HCT116 (cell line): ENCODE measurements around the gene ZNF346. TPM values are rescaled to one million over a fixed set of nuclear protein-coding genes. Genes with fewer than 3 reads are reported as not detected.

Experiments used
- ATAC-seq: fragments of 200-7000 bp; cut with Tn5 transposase; 2 replicates; pipeline ENCODE4 v1.9.1; 2020; ENCODE audit warnings: mild to moderate bottlenecking, moderate library complexity
- BruUV-seq: library from RNA; stranded (reverse); fragments of 400-500 nt; replicated peaks from 2 replicates; lab custom pipeline; 2021; lab: Mats Ljungman, UMichigan
- CTCF ChIA-PET: fragments of 300-600 bp; sonication (Branson Sonifier 250); formaldehyde crosslinking; loops from one replicate; lab custom pipeline; 2021; ENCODE audit warnings: antibody characterized with exemption; lab: Charles Lee
- POLR2A ChIA-PET: fragments of 300-600, 350-600 bp; sonication (Branson Sonifier 250); formaldehyde crosslinking; loops from one replicate; lab custom pipeline; 2021; ENCODE audit warnings: antibody characterized with exemption; lab: Charles Lee
- RAD21 ChIA-PET, 2 experiments: fragments of 300-600 bp; sonication (Branson Sonifier 250); formaldehyde crosslinking; loops; one replicate each; lab custom pipeline; 2023; ENCODE audit warnings: low total read pairs in 2 of 2; ENCODE audit not compliant: uncharacterized antibody in 2 of 2, unreplicated experiment in 2 of 2, low non-redundant PET in 1 of 2; lab: Charles Lee
- DNase-seq: peaks from one replicate; pipeline ENCODE4 v3.0.0-alpha.2; 2010; ENCODE audit warnings: low read depth, low spot score
- H2AFZ ChIP-seq: fragments of 200-600 bp; shearing (Covaris generic), sonication (generic); 2 replicates; pipeline ENCODE4 v1.6.1; 2017; ENCODE audit warnings: low read depth, mixed run types, mixed read lengths, antibody characterized with exemption, low read length; ENCODE audit not compliant: poor library complexity, severe bottlenecking
- H3K27ac ChIP-seq: 2 replicates; pipeline ENCODE4 v1.5.1; 2012; ENCODE audit warnings: low read depth, low read length
- H3K27me3 ChIP-seq: fragments of 200-600 bp; sonication (generic); 2 replicates; pipeline ENCODE4 v1.6.1; 2016; ENCODE audit warnings: mixed run types, low read length, mixed read lengths; ENCODE audit not compliant: insufficient read depth
- H3K36me3 ChIP-seq, 2 experiments: fragments of 200-500 bp in 1 of 2; fragments of 200-600 bp in 1 of 2; sonication (Bioruptor generic) in 1 of 2; sonication (generic) in 1 of 2; 2 replicates each; pipeline versions ENCODE4 v1.5.1 to v1.6.1; 2014 to 2016; ENCODE audit warnings: low read length in 2 of 2, inconsistent platforms in 1 of 2, mixed read lengths in 1 of 2, mixed run types in 1 of 2; ENCODE audit not compliant: insufficient read depth in 2 of 2, control insufficient read depth in 1 of 2
- H3K4me1 ChIP-seq, 2 experiments: fragments of 200-600 bp in 1 of 2; sonication (generic) in 1 of 2; 2 replicates each; pipeline versions ENCODE4 v1.5.1 to v1.6.1; 2012 to 2017; ENCODE audit warnings: low read length in 2 of 2, inconsistent platforms in 1 of 2, mild to moderate bottlenecking in 1 of 2, mixed read lengths in 1 of 2, mixed run types in 1 of 2, moderate library complexity in 1 of 2; ENCODE audit not compliant: insufficient read depth in 2 of 2, control insufficient read depth in 1 of 2
- H3K4me2 ChIP-seq: fragments of 200-600 bp; sonication (generic); 2 replicates; pipeline ENCODE4 v1.6.1; 2017; ENCODE audit warnings: mixed run types, low read length, mixed read lengths
- H3K4me3 ChIP-seq, 2 experiments: fragments of 200-600 bp in 1 of 2; sonication (generic) in 1 of 2; replicated peaks in 1 of 2; 2 replicates each; pipeline ENCODE4 v1.5.1; 2011 to 2016; ENCODE audit warnings: low read length in 2 of 2, control low read depth in 1 of 2, low read depth in 1 of 2, mild to moderate bottlenecking in 1 of 2, mixed read lengths in 1 of 2, mixed run types in 1 of 2
- H3K79me2 ChIP-seq: fragments of 200-600 bp; sonication (generic); 2 replicates; pipeline ENCODE4 v1.6.1; 2017; ENCODE audit warnings: mild to moderate bottlenecking, mixed run types, low read length, moderate library complexity, mixed read lengths; ENCODE audit not compliant: insufficient read depth
- H3K9ac ChIP-seq: fragments of 200-600 bp; sonication (generic); 2 replicates; pipeline ENCODE4 v1.6.1; 2016; ENCODE audit warnings: low read length, mixed read lengths
- H3K9me2 ChIP-seq: fragments of 200-600 bp; sonication (generic), shearing (Covaris generic); 2 replicates; pipeline ENCODE4 v1.6.1; 2017; ENCODE audit warnings: mixed run types, mild to moderate bottlenecking, moderate library complexity; ENCODE audit not compliant: insufficient read depth
- H3K9me3 ChIP-seq, 2 experiments: fragments of 200-500 bp in 1 of 2; fragments of 200-600 bp in 1 of 2; sonication (Bioruptor generic) in 1 of 2; sonication (generic) in 1 of 2; 2 replicates each; pipeline ENCODE4 v1.6.1; 2014 to 2017; ENCODE audit warnings: low read length in 2 of 2, mixed read lengths in 2 of 2, inconsistent platforms in 1 of 2, low read depth in 1 of 2, mild to moderate bottlenecking in 1 of 2, mixed run types in 1 of 2, moderate library complexity in 1 of 2; ENCODE audit not compliant: control insufficient read depth in 1 of 2, insufficient read depth in 1 of 2
- H4K20me1 ChIP-seq: fragments of 200-600 bp; sonication (generic), shearing (Covaris generic); 2 replicates; pipeline ENCODE4 v1.6.1; 2017; ENCODE audit warnings: mixed run types, mild to moderate bottlenecking, moderate library complexity; ENCODE audit not compliant: insufficient read depth
- ATF3 ChIP-seq: IDR thresholded peaks from 2 replicates; pipeline ENCODE4 v1.6.1; 2012
- CBX3 ChIP-seq: IDR thresholded peaks from 2 replicates; pipeline ENCODE4 v1.6.1; 2012; ENCODE audit warnings: low read depth
- FOSL1 ChIP-seq: IDR thresholded peaks from 2 replicates; pipeline ENCODE4 v1.6.1; 2012; ENCODE audit warnings: low read depth
- POLR2A ChIP-seq: IDR thresholded peaks from 2 replicates; pipeline ENCODE4 v1.7.0; 2011; ENCODE audit warnings: borderline replicate concordance; ENCODE audit not compliant: insufficient read depth, insufficient read length; ENCODE audit errors: extremely low read depth
- RAD21 ChIP-seq: IDR thresholded peaks from 2 replicates; pipeline ENCODE4 v1.6.1; 2012; ENCODE audit warnings: low read depth, mild to moderate bottlenecking
- REST ChIP-seq: IDR thresholded peaks from 2 replicates; pipeline ENCODE4 v1.6.1; 2012; ENCODE audit warnings: low read depth
- ZFX ChIP-seq: fragments of 450-650 bp; IDR thresholded peaks from 2 replicates; pipeline ENCODE4 v1.6.1; 2017
- intact Hi-C: fragments of 100-400 bp; cut with micrococcal nuclease; formaldehyde crosslinking; loops from 2 replicates; pipeline ENCODE4 v1.10.0; 2022
- total RNA-seq: library from RNA; stranded (reverse); gene quantifications from one replicate; pipeline ENCODE4 v1.2.1, GENCODE V29; 2021; ENCODE audit not compliant: unreplicated experiment

Gene ZNF346
- total RNA-seq, 1 experiment from 2014 or later = 13.7 TPM

DNA sequence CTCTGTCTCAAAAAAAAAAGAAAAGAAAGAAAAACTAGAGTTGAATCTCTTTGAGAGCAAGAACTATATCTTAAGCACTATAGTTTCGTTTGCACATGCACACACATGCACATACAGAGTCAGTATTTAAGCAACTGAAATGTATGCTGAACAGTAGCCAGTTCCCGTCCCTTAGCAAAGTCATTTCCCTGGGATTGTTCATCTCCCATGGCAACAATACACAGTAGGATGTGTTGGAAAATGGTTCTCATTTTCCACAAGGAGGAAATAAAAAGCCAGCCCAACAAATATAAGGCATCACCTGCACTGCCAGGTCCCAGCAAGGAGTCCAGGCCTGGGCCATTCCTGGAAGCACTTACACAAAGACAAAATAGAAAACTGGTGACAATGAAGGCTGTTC is 4.2 kb upstream of the ZNF346 start:
- no peak overlapping the region for H3K27ac ChIP-seq
- no peak overlapping the region for H2AFZ ChIP-seq
- H3K4me2 ChIP-seq = no peak overlapping the region
- no peak overlapping the region for H3K4me3 ChIP-seq
- peaks cover 19% of the 10 kb centered on the region for H3K79me2 ChIP-seq
- ATAC-seq (no peak), DNase-seq (no peak)
- H3K36me3 ChIP-seq = no peaks in the 10 kb centered on the region; a peak in 1 of 4 replicates
- no peaks in the 10 kb centered on the region for H3K27me3 ChIP-seq
- POLR2A ChIA-PET = interaction anchor here (1.1 kb wide), 1 partner anchor 12 kb away, joined by 3 read pairs; the partner anchor contains the start of gene UIMC1
- no peaks in the 10 kb centered on the region for H4K20me1 ChIP-seq
- CTCF ChIA-PET = no interaction called here
- BruUV-seq = no TSS peak
- no peak overlapping the region for H3K9ac ChIP-seq
- no peaks in the 10 kb centered on the region for H3K9me3 ChIP-seq
- H3K9me2 ChIP-seq = no peaks in the 10 kb centered on the region
- intact Hi-C loops = no loop called here
- RAD21 ChIA-PET = no interaction called here
- H3K4me1 ChIP-seq = peaks cover 7 to 14% of the 10 kb centered on the region in 2 experiments; a peak in 3 of 4 replicates
- no peak for TF ChIP-seq FOSL1
- no peak for TF ChIP-seq POLR2A
- TF ChIP-seq RAD21 = no peak
- no peak for TF ChIP-seq ATF3
- TF ChIP-seq CBX3 = no peak
- no peak for TF ChIP-seq REST
- no peak for TF ChIP-seq ZFX
- TF ChIP-seq, all 23 proteins: peak for 0
